Right lobe of liver (tissue), 4 donors: ENCODE data around the gene RNGTT.

Source experiments
- CTCF ChIP-seq, 4 donors: fragments of 200-600 bp in 3 of 4; fragments of 450-650 bp in 1 of 4; IDR thresholded peaks; one replicate each; pipeline versions ENCODE4 v1.5.1 to v1.8.0; 2016 to 2022; ENCODE audit warnings: antibody characterized with exemption in 4 of 4, mild to moderate bottlenecking in 2 of 4
- POLR2A ChIP-seq: fragments of 450-650 bp; IDR thresholded peaks from one replicate; pipeline ENCODE4 v1.6.1; 2017; ENCODE audit warnings: antibody characterized with exemption, mild to moderate bottlenecking
- donor health status: DM: no; HTN: no; CAD: no.
- donor health status: DM: no; HTN: no; CAD: no.
- donor health status: DM: no; HTN: yes; CAD: no.

DNA sequence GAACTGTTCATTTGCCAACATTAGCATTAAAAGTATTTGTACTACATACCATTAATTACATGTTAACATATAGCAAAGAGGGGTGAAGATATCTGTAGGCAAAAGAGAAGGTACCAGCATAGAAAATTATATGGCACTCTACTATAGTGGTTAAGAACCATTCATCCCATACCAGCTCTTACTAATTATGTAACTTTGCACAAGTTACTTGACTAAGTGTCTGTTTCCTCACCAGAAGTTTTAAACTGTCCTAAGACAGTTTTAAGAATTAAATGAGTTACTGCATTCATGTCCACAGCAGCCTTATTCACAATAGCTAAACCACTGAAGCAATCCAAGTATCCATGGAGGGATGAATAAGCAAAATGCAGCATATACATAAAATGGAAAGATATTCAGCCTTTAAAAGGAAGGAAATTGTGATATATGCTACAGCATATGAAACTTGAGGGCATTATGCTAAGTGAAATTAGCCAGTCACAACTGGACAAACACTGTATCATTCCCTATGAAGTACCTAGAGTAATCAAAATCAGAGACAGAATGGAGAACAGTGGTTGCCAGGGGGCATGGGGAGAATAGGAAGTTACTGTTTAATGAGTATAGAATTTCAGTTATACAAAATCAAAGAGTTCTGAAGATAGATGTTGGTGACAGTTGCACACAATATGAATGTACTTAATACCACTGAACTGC lies 98.9 kb downstream of the RNGTT start:
- TF ChIP-seq POLR2A = no peak
- TF ChIP-seq CTCF (IDR thresholded peaks at IDR 0.05) = no peak
